Stimulated activated naive CD4-positive, alpha-beta T cell (primary cell): Measurements from ENCODE around the gene RAP1GAP.

Experiments
- DNase-seq, 6 experiments: peaks; one replicate each; lab custom pipeline; 2025; lab: John Stamatoyannopoulos, UW

Gene RAP1GAP

DNA sequence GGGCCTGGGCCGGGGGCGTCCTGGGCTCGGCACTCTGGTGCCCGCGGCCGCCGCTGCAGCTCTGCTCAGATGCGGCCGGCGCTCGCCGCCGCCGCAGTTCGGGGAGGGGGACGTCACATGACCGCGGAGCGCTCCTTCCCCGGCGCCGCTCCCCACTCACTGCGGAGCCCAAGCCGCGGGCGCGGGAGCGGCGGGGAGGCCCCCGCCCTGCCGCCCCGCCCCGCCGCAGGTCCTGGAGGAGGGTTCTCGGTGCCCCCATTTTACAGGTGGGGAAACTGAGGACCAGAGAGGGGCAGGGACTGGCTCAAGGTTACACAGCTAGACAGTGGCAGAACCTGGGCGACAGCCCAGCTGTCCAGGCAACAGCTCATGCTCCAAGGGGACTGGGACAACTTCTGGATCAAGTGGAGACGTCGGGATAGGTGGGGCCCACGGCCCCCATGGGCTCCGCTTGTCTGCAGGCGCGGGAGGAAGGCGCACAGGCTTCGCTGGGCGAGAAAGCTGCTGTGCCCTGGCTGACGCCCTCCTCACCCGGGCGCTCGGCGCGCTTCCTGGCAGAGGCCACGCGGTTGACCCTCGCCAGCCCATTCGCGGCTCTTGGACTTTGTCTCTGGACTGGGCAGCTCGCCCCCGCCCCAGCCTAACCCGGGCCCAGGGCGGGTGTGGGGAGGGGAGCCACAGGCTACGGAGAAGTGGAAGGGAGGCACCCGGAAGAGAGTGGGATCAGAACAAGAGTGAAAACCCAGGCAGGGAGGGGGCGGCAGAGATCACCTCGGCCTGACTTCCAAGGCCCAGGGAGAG, at the start of gene RAP1GAP:
TSS of gene RAP1GAP (minus strand) at position 100 of the 801 bp plus-strand sequence. CDS start 49,325 bp downstream, outside the sequence.
- DNase-seq, result peak in 4 of 6 experiments; percentile 9 to 35 (median 24)

- DNase-seq, result no peak
Observed at GRCh38 chr1:21716169-21716568, 47.0 kb upstream of the RAP1GAP start.

- DNase-seq, result no peak
Observed at GRCh38 chr1:21707891-21708290, 38.7 kb upstream of the RAP1GAP start.

DNA sequence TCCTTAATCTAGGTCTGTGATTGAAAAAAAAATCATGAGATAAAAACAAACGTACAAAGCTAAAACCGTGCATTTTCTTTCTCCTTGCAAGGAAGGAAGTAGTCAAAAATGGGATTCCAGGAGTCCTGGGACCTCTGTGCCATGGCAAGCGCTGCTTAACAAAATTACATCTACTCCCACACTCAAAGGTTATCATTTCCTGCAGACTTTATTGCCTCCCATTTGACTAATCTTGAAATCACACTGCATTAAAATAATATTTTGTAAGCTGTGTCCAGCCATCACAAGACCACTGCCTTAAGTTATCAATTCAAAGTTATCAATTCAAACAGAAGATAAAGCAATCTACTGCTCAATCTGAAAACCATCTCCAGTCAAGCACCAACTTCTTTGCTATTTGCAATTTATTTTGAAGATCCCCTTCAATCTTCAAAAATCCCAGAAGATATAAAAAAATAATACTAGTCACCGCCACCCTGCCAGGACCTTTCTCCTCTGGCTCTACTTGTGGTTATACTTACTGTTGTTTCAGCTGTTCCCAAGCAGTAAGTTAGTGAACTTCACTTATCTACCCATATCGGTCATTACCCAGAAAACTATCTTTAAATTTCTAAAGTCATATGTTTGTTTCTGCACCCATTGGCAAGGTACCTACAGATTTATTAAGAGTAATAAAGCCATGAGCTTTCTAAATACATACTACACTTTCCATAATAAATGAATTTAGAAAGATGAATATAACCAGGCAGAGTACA, 38.1 kb upstream of the RAP1GAP start:
- no peak for DNase-seq

- no peak for DNase-seq
Observed at GRCh38 chr1:21706151-21706835, 37.1 kb upstream of the RAP1GAP start.

- no peak for DNase-seq
Observed at GRCh38 chr1:21705303-21705980, 36.3 kb upstream of the RAP1GAP start.

DNA sequence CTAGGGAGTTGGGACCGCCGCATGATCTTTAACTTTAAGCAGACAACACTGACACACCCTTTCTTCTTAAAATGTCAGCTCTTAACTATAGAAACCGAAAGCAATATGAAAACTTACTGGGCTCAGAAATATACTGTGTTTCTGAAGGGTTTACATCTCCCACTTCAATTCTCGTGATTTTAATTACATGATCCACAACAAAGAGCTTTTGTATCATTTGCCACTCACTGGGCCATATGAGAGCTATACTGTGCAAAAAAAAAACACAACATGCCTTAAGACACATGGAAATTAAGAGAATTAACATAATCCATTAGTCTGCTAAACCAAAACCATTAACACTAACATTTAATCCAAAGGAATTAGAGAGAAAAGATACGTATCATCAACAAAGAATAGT, 35.0 kb upstream of the RAP1GAP start:
- DNase-seq, result no peak

DNA sequence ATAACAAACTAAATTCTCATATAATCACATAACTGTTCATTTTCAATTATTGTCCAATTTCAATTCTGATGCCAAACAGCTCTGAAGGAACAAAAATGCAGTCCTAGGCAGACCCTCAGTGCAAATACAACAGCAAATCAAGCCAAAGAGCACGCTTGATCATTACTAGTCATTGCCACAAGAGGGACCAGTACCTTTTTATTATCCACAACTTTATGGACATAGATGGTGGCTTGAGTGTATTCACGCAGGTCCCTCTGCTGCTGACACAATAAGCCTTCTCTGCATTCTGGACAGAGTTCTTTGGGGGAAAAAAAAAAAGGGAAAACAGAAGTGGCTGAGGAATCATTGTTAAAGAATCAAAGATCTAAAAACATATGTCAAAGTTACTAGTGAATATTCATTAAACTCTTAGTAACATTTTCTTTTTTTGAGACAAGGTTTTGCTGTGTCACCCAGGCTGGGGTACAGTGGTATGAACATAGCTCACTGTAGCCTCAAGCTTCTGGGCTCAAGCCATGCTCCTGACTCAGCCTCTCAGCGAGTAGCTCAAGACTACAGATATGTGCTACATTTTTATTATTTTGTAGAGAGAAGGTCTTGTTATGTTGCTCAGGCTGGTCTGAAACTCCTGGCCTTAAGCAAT, 34.3 kb upstream of the RAP1GAP start:
- no peak for DNase-seq

DNA sequence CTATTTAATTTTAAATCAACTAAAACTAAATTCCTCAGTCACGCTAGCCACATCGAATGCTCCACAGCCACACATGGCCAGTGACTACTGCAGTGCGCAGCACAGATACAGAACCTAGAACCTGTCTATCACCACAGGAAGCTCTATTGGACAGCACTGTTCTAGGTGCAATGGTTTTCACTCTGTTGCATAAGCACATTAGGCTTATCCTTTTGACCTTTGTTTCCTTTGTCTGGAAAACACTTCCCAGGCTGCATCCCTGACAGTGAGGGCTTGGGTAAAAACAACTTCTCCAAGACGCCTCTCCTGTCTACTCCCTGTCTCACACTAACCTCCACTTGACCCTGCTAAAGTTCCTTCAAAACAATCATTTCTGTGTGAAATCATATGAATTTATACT, 33.6 kb upstream of the RAP1GAP start:
- no peak for DNase-seq

GRCh38 chr1:21701401-21701800, 32.2 kb upstream of the RAP1GAP start:
- no peak for DNase-seq

- no peak for DNase-seq
Observed at GRCh38 chr1:21700094-21700493, 30.9 kb upstream of the RAP1GAP start.

DNA sequence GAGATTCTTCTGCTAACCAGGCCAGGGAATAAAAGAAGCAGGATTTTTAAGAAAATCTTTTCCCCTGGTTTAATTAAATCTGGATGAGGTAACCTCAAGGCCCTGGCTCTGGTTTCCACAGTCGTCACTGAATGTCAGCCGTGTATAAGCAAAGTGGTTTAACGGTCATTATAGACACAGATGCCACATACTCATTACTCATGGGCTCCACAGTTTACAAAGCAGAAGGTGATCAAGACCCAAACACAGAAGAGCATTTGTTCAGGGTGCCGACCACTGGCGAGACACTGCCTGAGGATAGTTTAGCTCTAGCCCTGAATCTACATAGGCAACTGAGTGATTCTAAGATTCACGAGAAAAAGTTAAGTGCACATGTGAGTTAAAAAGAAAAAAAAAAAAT, 27.8 kb upstream of the RAP1GAP start:
- DNase-seq, result no peak

GRCh38 chr1:21693732-21694131, 24.6 kb upstream of the RAP1GAP start:
- no peak for DNase-seq

GRCh38 chr1:21691739-21692138, 22.6 kb upstream of the RAP1GAP start:
- DNase-seq, result no peak

DNA sequence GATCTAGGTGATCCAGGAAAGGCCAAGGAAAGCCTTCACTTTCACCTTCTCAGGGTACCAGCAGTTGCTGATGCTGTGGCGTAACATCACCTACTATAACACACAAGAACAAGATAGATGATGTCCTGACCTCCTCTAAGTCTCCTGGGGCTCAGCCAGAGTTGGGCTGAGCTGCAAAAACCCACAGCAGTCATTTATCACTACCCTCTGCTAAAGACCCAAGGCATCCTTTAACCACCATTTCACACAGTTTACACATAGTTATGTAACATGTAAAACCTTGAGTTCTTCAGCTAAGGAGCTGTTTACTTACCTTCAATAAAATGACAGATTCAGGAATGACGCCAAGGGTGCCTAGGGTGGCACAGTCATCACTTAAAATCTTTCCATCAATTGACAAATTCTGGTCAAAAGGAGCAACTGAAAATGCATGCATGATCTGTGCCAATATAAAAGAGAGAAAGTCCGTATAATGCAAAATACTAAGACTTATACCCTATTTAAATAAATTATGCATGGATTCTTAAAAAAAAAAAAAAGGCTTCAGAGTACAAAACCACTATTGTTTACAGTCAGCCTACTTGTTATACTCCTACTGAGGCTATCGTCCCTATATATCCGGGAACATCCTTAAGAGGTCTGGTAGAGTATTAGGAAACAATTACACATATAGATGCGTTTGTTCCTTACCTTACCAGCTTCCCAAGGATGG, 20.7 kb upstream of the RAP1GAP start:
- DNase-seq, result no peak

- no peak for DNase-seq
Observed at GRCh38 chr1:21687081-21687529, 17.9 kb upstream of the RAP1GAP start.

GRCh38 chr1:21685946-21686678, 17.0 kb upstream of the RAP1GAP start:
- no peak for DNase-seq

GRCh38 chr1:21681426-21681825, 12.3 kb upstream of the RAP1GAP start:
- DNase-seq, result no peak

- DNase-seq, result no peak
Observed at GRCh38 chr1:21680918-21681317, 11.8 kb upstream of the RAP1GAP start.

DNA sequence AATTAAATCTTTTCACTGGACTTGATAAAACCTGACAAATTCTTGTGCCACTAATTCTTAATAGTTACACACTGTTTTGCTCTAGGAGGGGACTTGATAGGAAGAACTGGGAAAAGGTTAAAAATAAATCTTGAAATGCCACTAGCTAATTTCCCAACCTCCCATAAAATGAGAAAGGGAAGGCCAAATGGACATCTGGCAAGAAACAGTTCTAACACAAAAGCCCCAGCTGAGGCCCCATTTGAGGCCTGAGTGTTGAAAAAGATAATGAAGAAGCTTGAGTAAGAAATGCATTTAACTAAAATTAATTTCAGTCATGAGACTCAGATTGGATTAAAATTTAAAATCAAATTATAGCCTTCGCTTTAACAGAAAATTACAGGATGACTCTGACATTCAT, 11.2 kb upstream of the RAP1GAP start:
- DNase-seq, result no peak
